ENCODE results near the gene NUDT1. TPM values are rescaled to one million over a fixed set of nuclear protein-coding genes. Genes with fewer than 3 reads are reported as not detected.

NUDT1 gene
- total and polyA plus RNA-seq, 4 experiments from 2014 or later = 20.9 to 59.2 (median 31.5) TPM

DNA sequence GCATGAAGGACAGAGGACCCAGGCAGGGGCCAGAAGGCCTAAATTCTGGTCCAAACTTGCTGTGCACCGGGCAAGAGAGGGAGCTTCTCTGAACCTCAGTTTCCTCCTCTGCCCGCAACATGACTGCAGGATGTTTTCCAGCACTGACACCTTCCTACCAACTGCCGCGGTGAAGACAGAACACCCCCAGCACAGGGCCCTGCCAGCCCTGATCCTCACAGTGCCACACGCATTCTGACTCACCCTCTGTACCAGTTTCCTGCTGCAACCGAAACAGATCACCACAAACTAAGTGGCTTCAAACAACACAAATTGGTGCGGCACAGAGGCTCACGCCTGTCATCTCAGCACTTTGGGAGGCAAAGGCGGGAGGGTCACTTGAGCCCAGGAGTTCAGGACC is 27.4 kb upstream of the NUDT1 start:
- Histone ChIP-seq H3K9me3 (ENCODE audit: control insufficient read depth in 1 of 2, low read length in 2 of 2) (no peaks in the 10 kb centered on the region), H3K4me1 (ENCODE audit: insufficient read depth, low read length) (no peaks in the 10 kb centered on the region), H3K4me3 (ENCODE audit: low read length in 2 of 2) (no peak overlapping the region), H3K36me3 (ENCODE audit: insufficient read depth, low read length) (peaks cover 28% of the 10 kb centered on the region), H3K27me3 (ENCODE audit: insufficient read depth, low read length) (no peaks in the 10 kb centered on the region), H3K27ac (ENCODE audit: low read depth, low read length) (no peak overlapping the region)
- Mint-ChIP-seq H3K27me3 (no peaks in the 10 kb centered on the region), H3K27ac (peak overlapping the region in 4 of 7 donors; percentile 12 to 67 (median 62)), H3K36me3 (peaks cover 46 to 62% of the 10 kb centered on the region in 2 donors), H3K4me3 (no peak overlapping the region), H3K4me1 (peaks cover 5 to 19% (median 10%) of the 10 kb centered on the region in 4 donors), H3K9me3 (no peaks in the 10 kb centered on the region)
- intact Hi-C loops (cut with micrococcal nuclease) = no loop called here
- no peak for DNase-seq
- CTCF ChIA-PET (ENCODE audit: partially characterized antibody) = no interaction called here
- POLR2A ChIA-PET (ENCODE audit: partially characterized antibody) = no interaction called here

DNA sequence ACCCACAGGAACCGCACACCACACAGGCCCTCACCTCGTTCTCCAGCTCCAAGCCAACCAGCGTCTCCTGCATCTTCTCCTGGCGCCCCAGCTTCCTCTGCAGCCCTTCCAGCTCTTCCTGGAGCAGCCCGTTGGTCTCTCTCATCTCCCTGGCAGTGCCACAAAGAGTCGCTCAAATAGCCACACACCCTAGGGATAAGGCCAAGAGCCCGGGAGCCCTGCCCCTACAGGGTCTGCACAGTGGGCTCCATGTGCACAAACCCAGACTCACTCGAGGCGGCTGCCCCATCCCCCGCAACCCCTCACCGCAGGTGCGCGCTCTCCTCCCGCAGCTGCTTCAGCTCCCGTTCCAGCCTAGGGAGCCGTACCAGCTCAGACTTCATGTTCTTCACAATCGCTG is 26.2 kb upstream of the NUDT1 start:
- H3K4me3 Mint-ChIP-seq = no peak overlapping the region
- POLR2A ChIA-PET (ENCODE audit: partially characterized antibody) = no interaction called here
- no peak overlapping the region for H3K27ac ChIP-seq (ENCODE audit: low read depth, low read length)

DNA sequence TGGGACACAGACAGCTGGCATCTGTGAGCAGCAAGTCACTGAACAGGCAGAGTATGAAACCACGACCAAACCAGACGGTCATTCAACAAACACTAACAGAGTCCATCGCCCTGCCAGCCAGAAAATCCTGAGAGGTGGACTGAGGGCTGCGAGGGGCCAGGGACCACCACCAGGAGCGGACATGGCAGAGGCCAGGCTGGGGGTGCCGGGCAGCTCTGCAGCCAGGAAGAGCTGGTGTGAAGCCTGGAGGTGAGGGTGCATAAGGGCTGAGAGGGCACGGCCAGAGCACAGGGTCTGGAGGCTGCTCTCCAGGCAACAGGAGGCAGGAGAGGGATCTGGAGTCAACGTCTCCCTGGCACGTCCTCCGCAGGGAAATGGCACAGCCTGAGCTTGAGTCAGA is 24.8 kb upstream of the NUDT1 start:
- CTCF ChIA-PET (ENCODE audit: partially characterized antibody) = no interaction called here
- H3K9me3 Mint-ChIP-seq = no peaks in the 10 kb centered on the region
- Histone ChIP-seq H3K36me3 (ENCODE audit: insufficient read depth, low read length) (peaks cover 27% of the 10 kb centered on the region), H3K4me1 (ENCODE audit: insufficient read depth, low read length) (no peaks in the 10 kb centered on the region), H3K9me3 (ENCODE audit: control insufficient read depth in 1 of 2, low read length in 2 of 2) (no peaks in the 10 kb centered on the region), H3K4me3 (ENCODE audit: low read length in 2 of 2) (no peak overlapping the region), H3K27me3 (ENCODE audit: insufficient read depth, low read length) (no peaks in the 10 kb centered on the region), H3K27ac (ENCODE audit: low read depth, low read length) (no peak overlapping the region)
- POLR2A ChIA-PET (ENCODE audit: partially characterized antibody) = no interaction called here
- DNase-seq = no peak
- no peak overlapping the region for H3K27ac Mint-ChIP-seq
- no peak overlapping the region for H3K4me3 Mint-ChIP-seq
- H3K4me1 Mint-ChIP-seq = peaks cover 6 to 19% (median 12%) of the 10 kb centered on the region in 4 donors
- no peaks in the 10 kb centered on the region for H3K27me3 Mint-ChIP-seq
- H3K36me3 Mint-ChIP-seq = peaks cover 45 to 68% of the 10 kb centered on the region in 2 donors
- intact Hi-C loops (cut with micrococcal nuclease) = no loop called here

More for the DNA sequence above, 26.2 kb upstream of the NUDT1 start:
- Histone ChIP-seq H3K36me3 (ENCODE audit: insufficient read depth, low read length) (peaks cover 28% of the 10 kb centered on the region), H3K4me1 (ENCODE audit: insufficient read depth, low read length) (no peaks in the 10 kb centered on the region), H3K9me3 (ENCODE audit: control insufficient read depth in 1 of 2, low read length in 2 of 2) (no peaks in the 10 kb centered on the region), H3K27me3 (ENCODE audit: insufficient read depth, low read length) (no peaks in the 10 kb centered on the region), H3K4me3 (ENCODE audit: low read length in 2 of 2) (no peak overlapping the region)
- DNase-seq = no peak
- intact Hi-C loops (cut with micrococcal nuclease) = no loop called here
- no peaks in the 10 kb centered on the region for H3K27me3 Mint-ChIP-seq
- H3K4me1 Mint-ChIP-seq = peaks cover 4 to 19% (median 10%) of the 10 kb centered on the region in 4 donors
- no peaks in the 10 kb centered on the region for H3K9me3 Mint-ChIP-seq
- H3K36me3 Mint-ChIP-seq = peaks cover 46 to 65% of the 10 kb centered on the region in 2 donors
- CTCF ChIA-PET (ENCODE audit: partially characterized antibody) = no interaction called here
- H3K27ac Mint-ChIP-seq = peak overlapping the region in 1 of 7 donors; percentile 43

DNA sequence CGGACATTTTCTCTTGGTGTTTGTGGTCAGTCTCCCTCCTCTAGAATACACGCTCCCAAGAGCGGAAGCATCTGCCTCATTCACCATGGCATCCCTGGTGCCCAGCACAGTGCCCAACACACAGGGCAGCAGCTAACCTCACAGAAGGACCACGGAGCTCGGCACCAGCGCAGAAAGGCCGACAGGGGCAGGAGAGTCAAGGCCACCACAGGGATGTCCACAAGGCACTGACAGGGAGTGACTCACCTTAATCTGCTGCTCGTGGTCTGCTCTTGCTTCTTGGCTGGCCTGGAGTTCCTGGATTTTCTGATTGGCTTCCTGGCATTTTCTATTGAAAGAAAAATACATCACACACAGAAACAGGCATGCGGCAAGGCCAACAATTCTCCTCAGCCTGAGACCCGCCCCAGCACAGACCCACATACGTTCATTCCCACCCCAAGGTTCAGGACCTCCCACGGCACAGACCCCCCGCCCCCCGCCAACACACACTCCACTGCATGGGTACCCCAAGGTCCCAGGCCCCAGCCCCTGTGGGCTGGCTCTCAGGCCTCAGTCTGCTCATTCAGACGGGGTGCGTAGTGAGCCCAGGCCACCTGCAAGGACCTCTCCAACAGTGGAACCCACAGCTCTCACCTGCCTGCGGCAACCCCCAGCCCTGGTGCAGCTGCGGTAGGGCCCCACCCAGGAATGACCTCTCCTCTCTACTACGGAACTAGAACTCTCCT is 24.1 kb upstream of the NUDT1 start:
- H3K36me3 ChIP-seq (ENCODE audit: insufficient read depth, low read length) = peaks cover 23% of the 10 kb centered on the region
- no peaks in the 10 kb centered on the region for H3K9me3 ChIP-seq (ENCODE audit: control insufficient read depth in 1 of 2, low read length in 2 of 2)
- no peak overlapping the region for H3K27ac ChIP-seq (ENCODE audit: low read depth, low read length)
- H3K36me3 Mint-ChIP-seq = peaks cover 39 to 66% of the 10 kb centered on the region in 2 donors
- no peaks in the 10 kb centered on the region for H3K27me3 ChIP-seq (ENCODE audit: insufficient read depth, low read length)
- no peaks in the 10 kb centered on the region for H3K27me3 Mint-ChIP-seq
- ChIA-PET POLR2A (ENCODE audit: partially characterized antibody) (no interaction called here), CTCF (ENCODE audit: partially characterized antibody) (no interaction called here)
- H3K4me1 Mint-ChIP-seq = peaks cover 6 to 19% (median 11%) of the 10 kb centered on the region in 4 donors
- H3K9me3 Mint-ChIP-seq = no peaks in the 10 kb centered on the region
- no peak for DNase-seq
- no peak overlapping the region for H3K4me3 ChIP-seq (ENCODE audit: low read length in 2 of 2)
- intact Hi-C loops (cut with micrococcal nuclease) = no loop called here
- H3K4me1 ChIP-seq (ENCODE audit: insufficient read depth, low read length) = no peaks in the 10 kb centered on the region
- H3K4me3 Mint-ChIP-seq = no peak overlapping the region
- no peak overlapping the region for H3K27ac Mint-ChIP-seq

DNA sequence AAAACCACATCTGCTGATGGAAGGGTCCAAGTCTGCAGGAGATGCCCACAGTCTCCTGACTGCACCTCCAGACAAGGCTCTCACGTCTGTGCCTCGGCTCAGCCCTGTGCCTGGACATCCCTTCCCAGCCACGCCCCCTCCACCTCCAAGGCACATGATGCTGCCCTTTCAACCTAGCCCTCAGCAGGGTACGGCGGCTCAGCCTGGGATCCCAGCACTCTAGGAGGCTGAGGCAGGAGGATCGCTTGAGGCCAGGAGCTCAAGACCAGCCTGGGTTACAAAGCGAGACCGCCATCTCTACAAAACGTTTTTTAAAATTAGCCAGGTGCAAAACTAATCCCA is 23.6 kb upstream of the NUDT1 start:
- Mint-ChIP-seq H3K27me3 (no peaks in the 10 kb centered on the region), H3K9me3 (no peaks in the 10 kb centered on the region), H3K4me3 (no peak overlapping the region), H3K27ac (peak overlapping the region in 1 of 7 donors; percentile 55), H3K36me3 (peaks cover 39 to 65% of the 10 kb centered on the region in 2 donors), H3K4me1 (peaks cover 6 to 19% (median 11%) of the 10 kb centered on the region in 4 donors)
- H3K9me3 ChIP-seq (ENCODE audit: control insufficient read depth in 1 of 2, low read length in 2 of 2) = no peaks in the 10 kb centered on the region
- CTCF ChIA-PET (ENCODE audit: partially characterized antibody) = no interaction called here
- intact Hi-C loops (cut with micrococcal nuclease) = no loop called here
- H3K27ac ChIP-seq (ENCODE audit: low read depth, low read length) = no peak overlapping the region
- no peak overlapping the region for H3K4me3 ChIP-seq (ENCODE audit: low read length in 2 of 2)
- POLR2A ChIA-PET (ENCODE audit: partially characterized antibody) = no interaction called here
- H3K4me1 ChIP-seq (ENCODE audit: insufficient read depth, low read length) = no peaks in the 10 kb centered on the region
- no peak for DNase-seq
- no peaks in the 10 kb centered on the region for H3K27me3 ChIP-seq (ENCODE audit: insufficient read depth, low read length)
- H3K36me3 ChIP-seq (ENCODE audit: insufficient read depth, low read length) = peaks cover 23% of the 10 kb centered on the region

DNA sequence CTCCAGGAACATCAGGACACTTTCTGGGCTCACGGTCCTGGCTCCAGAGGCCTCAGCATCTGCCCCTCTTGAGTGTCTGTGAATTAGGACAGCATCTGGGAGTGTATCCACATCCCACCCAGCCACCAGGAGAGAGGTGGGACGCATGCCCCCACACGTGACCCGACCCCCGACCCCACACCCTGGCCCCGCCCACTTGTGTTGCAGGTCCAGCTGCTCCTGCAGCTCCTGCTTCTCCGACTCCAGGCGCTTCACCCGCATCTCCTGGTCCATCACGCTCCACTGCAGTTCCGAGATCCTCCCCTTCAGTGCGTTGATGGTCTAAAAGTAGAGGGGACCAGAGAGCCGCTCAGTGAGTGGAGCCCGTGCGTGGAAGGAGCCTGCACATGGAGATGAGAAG is 22.9 kb upstream of the NUDT1 start:
- Histone ChIP-seq H3K9me3 (ENCODE audit: control insufficient read depth in 1 of 2, low read length in 2 of 2) (no peaks in the 10 kb centered on the region), H3K36me3 (ENCODE audit: insufficient read depth, low read length) (peaks cover 23% of the 10 kb centered on the region), H3K27ac (ENCODE audit: low read depth, low read length) (no peak overlapping the region), H3K4me3 (ENCODE audit: low read length in 2 of 2) (no peak overlapping the region), H3K4me1 (ENCODE audit: insufficient read depth, low read length) (no peaks in the 10 kb centered on the region), H3K27me3 (ENCODE audit: insufficient read depth, low read length) (no peaks in the 10 kb centered on the region)
- no peaks in the 10 kb centered on the region for H3K9me3 Mint-ChIP-seq
- ChIA-PET CTCF (ENCODE audit: partially characterized antibody) (no interaction called here), POLR2A (ENCODE audit: partially characterized antibody) (no interaction called here)
- H3K36me3 Mint-ChIP-seq = peaks cover 36 to 62% of the 10 kb centered on the region in 2 donors
- no peaks in the 10 kb centered on the region for H3K27me3 Mint-ChIP-seq
- H3K4me1 Mint-ChIP-seq = peaks cover 4 to 17% (median 7%) of the 10 kb centered on the region in 4 donors
- no peak overlapping the region for H3K27ac Mint-ChIP-seq
- no peak for DNase-seq
- intact Hi-C loops (cut with micrococcal nuclease) = no loop called here
- no peak overlapping the region for H3K4me3 Mint-ChIP-seq

DNA sequence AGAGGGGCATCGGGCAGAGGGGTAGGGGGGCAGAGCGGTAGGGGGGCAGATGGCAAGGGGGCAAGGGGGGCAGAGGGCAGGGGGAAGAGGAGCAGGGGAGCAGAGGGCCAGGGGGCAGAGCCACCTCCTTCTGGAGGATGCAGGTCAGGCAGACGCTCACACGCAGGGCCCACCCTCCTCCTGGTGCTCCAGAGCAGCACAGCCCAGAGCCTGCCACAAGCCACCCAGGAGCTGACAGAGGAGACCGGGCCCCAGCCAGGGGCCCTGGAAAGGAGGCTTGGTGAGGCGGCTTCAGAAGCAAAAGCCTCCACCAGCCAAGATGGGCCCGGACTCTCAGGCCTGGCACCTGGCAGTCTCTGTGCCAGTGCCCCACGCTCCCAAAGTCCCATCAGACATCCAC is 22.4 kb upstream of the NUDT1 start:
- DNase-seq = no peak
- Histone ChIP-seq H3K9me3 (ENCODE audit: control insufficient read depth in 1 of 2, low read length in 2 of 2) (no peaks in the 10 kb centered on the region), H3K4me3 (ENCODE audit: low read length in 2 of 2) (no peak overlapping the region), H3K27me3 (ENCODE audit: insufficient read depth, low read length) (no peaks in the 10 kb centered on the region), H3K27ac (ENCODE audit: low read depth, low read length) (no peak overlapping the region), H3K4me1 (ENCODE audit: insufficient read depth, low read length) (no peaks in the 10 kb centered on the region), H3K36me3 (ENCODE audit: insufficient read depth, low read length) (peaks cover 23% of the 10 kb centered on the region)
- ChIA-PET POLR2A (ENCODE audit: partially characterized antibody) (no interaction called here), CTCF (ENCODE audit: partially characterized antibody) (no interaction called here)
- H3K4me1 Mint-ChIP-seq = peaks cover 6 to 15% (median 7%) of the 10 kb centered on the region in 4 donors
- no peak overlapping the region for H3K27ac Mint-ChIP-seq
- intact Hi-C loops (cut with micrococcal nuclease) = no loop called here
- H3K9me3 Mint-ChIP-seq = no peaks in the 10 kb centered on the region
- no peak overlapping the region for H3K4me3 Mint-ChIP-seq
- H3K36me3 Mint-ChIP-seq = peaks cover 39 to 63% of the 10 kb centered on the region in 2 donors
- no peaks in the 10 kb centered on the region for H3K27me3 Mint-ChIP-seq

Data from CD4-positive, alpha-beta memory T cell (primary cell).